T-helper 9 cell (primary cell): ENCODE data around the gene BCAR3.
"Not testable (repeated sequence)": the region's sequence is repeated elsewhere in the genome, so short reads cannot be mapped to it uniquely, and the experiment has no call there.

ENCODE experiments used
- DNase-seq: peaks from one replicate; pipeline ENCODE4 v3.0.0-alpha.2; 2020

BCAR3 gene

DNA sequence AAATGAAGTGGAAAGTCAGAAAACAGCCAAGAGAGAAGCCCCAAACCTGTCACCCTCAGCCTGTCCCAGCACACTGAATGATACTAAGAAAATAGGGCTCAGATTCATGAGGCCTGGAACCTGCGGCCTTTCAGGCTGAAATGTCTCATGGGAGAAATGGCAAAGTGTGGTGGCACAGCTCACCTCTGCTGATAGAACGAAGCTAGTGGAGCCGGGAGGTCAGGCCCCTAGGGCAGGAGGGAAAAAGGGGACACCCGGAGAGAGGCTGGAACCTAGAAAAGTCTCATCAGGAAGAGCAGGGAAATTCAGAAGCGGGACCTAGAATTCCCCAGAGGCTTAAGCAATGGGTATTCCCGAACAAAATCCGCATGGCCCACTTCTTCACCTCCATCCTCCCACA is 107.1 kb downstream of the BCAR3 start:
- no peak for DNase-seq

DNA sequence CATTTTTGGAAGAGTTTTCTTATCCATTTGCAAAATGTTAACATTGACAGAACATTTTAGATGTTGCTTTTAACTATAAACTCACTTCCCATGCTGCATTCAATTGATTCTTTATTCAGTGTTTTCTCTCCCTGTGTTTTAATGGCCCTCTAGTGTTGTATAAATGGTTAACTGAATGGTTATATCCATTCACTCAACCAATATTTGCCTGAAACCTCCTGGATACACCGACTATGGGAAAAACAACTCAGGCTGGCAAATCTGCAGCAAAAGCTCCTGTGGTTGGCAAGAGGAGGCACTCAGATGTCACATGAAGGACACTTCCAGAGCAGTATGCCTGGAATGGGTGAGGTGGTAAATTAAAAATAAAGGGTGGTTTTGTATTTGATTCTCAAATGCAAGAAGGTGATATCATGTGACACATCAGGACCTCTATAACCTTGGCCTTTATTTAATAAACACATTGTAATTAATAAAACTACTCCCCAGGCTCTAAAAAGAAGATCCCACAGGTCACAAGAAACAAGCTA is 107.6 kb downstream of the BCAR3 start:
- DNase-seq: no peak

DNA sequence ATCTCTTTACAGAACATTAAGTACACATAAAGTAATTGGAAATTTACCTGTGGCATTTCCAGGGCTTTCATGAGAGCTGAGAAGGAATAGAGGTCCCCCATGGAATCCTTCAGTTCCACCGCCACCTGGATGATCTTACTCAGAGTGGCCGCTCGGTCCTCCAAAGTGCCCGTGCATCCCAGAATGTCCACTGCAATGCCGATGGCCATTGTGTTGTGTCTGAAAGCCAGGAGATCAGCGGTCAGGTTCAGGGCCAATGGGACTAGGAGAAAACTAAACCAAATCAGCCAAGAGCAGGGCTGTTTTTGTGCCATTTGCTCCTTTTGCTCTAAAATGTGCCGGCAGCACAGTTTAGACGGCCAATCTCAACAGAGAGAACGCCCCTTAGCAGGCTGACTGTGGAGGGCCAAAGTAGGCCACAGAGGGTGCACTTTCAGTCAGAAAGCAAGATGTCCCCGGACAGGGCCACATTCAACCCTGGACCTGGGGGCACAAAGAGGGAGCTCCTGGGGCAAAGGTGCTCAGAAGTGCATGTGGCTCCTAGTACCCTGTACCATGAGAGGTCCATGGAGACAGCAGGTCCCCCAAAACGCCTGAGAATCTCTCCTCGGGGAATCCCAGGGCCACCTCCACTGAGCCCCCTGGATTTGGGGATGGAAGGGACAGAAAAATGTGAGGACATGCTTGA is 109.9 kb downstream of the BCAR3 start:
- DNase-seq: no peak

DNA sequence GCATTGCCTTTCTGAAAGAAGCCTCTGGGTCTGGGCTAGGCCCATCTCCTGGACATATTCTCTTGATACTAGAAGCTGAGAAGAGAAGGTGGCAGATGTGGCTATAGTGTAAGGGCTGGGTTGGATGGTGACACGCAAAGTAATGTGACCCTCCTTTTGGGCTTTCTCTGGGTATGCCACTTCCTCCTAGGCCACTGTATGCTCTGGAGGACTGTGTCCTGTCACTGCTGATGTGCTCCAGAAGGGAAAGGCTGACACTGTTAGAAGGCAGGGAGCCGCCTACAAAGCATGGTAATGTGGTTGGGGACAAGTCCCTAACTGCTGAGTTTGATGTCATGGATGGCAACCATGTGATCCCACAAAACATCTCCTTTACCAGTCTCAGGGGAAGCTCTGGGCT is 112.1 kb downstream of the BCAR3 start:
- DNase-seq: no peak

DNA sequence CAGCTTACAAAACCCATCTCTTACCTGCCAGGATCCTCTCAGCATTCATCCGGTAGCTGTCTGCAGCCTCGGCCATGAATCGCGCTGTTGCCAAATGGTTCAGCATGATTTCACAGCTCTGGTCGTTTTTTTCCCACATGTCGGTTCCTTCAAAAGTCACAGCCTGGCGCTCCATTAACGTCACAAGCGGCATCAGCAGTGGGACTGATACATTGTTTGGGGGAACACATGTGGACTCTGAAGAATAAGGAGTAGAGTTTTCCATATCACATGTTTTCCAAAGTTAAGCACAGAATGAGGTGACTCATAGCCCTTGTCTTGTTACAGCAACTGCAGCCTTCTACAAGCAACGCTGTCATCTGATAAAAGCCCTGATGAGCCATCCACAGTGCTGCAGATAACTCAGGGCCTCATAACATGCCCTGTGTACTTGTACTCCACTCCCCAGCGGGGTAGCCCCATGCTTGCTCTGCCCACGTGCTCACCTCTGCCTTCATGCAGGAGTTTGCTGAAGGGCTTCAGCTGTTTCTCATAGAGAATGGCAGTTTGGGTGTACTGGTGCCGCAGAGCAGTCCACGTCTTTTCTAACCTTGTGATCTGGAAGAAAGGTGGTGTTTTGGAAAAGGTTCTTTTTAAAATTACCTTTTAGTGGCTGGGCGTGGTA is 114.2 kb downstream of the BCAR3 start:
- DNase-seq: no peak

DNA sequence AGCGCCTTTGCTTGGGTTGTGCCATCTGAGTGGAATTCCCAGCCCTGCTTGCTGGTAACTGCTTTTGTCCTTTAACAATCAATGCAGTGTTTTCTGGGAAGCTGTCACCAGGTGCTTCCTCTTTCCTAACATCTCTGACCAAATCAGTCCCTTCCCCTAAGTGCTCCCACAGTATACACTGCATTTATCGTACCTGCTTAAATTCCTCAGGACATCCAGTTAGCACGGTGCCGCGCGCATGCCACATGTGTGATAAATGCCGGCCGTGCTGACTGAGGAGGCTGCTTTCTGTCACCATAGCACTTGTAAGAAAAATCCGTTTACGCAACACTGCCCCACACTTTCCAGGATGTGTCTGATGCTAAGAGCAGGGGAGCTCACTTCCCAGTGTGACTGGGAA is 115.4 kb downstream of the BCAR3 start:
- no peak for DNase-seq

DNA sequence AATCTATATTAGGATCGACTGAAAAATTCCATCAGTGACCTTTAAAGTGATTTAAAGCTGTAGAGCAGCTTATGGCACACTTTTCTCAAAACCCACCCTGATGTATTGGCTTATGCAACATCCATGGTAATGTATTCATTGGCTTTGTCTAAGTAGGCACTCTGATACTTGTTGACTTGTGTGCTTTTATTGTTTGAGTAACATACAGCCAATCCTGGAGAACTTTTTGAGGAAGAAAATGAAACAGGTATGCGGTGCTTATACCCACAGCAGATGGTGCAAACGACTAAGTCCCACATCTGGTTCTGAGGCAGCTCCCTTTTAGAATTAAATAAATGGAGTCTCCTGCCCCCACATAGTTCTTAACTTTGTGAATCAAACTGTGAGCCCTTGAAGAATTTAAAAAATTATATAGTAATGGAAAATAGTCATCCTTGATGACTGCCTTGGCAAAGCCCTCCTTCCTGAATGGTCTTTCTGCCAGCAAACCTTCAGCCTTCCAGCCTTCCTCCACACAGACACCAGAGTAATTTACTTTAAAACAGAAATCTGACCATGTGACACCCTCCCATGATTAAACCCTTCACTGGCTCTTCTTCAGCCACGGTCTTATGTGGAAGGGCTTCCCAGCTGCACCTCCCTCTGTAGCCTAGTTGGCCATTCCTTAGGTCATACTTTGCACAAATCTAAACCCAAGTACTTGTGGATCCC is 116.0 kb downstream of the BCAR3 start:
- DNase-seq: no peak

DNA sequence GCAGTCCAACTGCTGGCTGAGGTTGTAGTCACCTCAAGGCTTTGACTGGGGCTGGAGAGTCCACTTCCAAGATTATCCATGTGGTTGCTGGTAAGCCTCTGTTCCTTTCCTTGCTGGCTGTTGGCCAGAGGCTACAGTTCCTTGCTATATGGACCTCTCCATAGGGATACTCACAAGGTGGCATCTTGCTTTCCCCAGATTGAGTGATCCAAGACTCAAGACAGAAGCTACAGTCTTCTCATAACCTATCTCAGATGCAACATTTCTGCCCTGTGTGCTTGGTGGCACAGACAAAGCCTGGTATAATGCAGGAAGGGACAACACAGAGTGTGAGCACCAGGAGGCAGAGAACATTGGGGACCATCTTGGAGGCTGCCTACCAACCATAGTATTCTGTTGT is 121.9 kb downstream of the BCAR3 start:
- no peak for DNase-seq

DNA sequence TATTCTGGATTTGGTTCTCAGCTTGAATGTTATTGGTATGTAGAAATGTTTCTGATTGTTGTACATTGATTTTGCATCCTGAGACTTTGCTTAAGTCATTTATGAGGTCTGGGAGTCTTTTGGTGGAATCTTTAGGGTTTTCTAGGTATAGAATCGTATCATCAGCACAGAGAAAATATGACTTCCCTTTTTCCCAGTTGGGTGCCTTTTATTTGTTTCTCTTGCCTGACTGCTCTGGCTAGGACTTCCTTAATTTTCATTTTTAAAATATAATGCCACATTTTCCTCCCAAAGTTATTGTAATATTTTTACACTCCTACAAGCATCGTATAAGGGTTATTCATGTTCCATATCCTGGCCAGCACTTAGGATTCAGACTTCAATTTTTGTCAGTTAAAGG is 122.6 kb downstream of the BCAR3 start:
- no peak for DNase-seq

DNA sequence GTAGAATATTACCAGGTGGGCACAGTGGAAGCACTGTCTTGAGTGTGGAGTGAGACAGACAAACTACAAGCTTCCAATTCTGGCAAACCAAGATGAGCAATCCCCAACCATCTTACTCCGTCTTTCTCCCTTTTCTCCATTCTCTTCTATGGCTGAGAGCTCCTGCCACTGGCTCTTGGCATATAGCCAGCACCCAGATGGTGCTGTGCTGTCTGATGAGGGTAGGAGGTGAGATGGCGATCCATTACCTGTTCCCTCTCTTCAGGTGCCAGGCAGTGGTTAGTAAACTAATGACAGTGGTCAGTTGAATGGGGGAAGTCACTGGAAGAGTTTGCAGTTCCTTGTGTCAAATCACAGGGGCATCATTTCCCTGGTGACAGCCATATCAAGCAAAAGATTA is 125.3 kb downstream of the BCAR3 start:
- DNase-seq: no peak

DNA sequence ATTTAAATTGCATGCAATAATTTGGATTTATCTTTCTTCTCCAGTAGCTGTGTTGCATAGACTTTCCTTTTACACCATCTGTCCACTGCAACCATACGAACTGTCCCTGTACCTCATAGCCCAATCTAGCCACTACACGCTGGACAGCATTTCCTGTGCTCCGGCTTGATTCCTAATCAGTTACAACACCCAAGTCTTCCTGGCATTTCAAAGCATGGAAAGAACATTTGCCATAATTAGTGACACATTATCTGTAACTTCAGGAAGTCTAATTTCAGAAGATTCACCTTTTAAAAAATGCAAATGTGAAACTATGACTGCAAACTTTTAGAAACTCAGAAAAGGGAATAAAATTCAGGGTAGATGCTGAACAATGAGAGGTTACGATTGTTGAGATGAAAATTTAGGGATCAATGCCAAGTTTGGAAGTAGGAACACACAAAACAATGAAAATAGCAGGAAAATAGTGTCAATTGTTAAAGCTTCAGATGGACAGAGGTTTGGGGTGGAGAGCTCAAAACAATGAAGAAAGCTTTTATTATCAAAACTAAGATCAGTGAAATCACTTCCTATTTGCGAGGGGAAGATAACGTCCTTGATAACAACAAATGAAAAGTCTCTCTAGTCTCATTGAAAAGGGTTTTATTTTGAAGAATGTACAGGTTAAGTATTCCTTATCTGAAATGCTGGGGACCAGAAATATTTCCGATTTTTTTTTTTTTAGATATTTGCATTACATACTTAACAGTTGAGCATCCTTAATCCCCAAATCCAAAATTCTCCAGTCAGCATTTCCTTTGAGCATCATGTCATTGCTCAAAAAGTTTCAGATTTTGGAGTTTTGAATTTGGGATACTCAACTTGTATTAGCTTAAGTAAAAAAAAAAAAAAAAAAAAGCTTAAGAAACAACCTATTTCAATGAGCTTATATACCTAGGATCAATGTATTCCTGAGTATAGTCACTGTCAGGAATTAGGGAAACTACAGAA is 126.5 kb downstream of the BCAR3 start:
- no peak for DNase-seq

DNA sequence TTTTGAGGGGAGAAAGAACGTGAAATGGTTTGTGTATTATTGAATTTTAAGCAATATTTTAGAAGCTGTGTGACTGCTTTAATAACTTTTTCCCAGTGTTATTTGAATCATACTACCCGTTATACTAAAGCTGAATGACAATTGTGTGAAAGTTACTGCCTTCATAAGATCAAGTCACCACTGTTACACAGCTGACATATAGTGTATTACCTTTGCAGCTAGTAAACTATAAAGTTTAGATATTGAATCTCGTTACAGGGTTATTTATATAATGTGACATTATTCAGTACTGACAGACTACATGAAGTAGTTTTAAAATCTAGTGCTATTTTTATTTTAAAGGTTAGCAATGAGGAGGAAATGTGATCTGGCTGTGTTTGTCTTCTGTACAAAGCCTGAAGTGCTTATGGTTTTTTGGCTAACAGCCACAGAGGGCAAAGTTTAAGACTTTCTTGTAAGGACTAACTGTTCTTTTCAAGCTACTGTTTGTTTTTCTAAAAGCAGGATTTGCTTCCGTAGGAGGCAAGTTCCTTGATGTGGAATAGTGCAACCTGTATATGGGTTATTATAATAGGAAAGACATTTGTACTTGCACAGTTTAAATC is 127.6 kb downstream of the BCAR3 start:
- DNase-seq: not testable (repeated sequence)

DNA sequence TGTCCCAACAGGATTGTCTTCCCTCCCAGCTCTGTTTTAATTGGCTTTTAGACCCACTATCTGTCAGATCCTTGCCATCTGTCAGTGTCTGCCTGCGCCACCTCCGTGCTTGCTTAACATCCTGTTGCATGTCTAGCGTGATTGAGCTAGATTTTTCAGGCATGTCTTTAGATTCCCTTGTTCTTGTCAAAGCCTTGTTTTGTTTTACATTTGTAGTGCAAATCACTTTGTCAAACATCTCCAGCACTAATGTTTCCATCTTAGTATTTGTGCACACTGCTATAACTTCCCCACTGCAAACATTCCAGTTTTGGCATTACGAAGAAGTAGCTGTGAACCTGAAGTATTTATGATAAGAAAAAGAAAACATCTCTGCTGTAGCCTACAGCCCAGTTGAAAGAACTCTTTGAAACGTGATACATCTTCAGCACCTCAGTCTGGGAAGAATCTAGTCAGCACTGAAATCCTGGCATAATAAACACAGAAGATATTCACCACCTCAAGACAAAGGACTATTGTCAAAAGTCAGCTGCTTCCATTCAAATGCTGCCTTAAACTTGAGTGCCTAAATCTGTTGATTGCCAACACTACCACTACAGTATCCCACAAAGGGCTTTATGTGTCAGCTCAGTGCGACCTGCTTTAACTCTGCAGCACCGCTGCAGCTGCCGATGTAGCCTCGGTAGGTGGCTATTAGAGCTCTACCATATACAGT is 128.7 kb downstream of the BCAR3 start:
- no peak for DNase-seq

DNA sequence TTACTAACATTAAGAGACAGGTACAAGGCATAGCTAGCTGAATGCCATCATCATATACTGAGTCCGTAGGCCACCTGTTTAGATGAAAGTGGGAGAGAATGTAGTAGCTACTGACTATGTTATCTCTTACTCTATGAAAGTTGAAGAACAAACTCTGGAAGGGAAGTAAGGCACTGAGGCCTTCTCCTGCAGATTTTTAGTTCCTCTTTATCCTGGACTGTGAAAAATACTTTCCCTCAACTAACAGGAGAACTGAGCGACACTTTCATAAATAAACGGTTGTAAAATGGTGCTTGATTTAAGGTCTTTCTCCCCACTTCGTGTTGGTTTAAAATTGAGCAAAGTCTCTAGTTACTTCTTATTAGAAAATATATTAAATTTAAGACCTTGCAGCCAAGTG is 131.8 kb downstream of the BCAR3 start:
- no peak for DNase-seq

DNA sequence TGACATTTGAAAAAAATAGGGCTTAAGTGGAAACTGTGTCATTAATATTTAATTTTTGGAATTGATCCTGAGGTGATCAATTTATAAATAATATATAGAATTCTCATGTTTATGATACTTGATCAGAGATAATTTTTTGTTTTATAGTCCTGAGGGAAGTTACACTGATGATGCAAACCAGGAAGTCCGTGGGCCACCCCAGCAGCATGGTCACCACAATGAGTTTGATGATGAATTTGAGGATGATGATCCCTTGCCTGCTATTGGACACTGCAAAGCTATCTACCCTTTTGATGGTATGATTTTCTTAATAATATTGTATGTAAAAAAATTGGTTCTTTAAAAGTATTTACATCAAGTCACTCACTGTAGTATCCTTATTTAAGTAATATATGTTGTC is 132.5 kb downstream of the BCAR3 start:
- DNase-seq: no peak

DNA sequence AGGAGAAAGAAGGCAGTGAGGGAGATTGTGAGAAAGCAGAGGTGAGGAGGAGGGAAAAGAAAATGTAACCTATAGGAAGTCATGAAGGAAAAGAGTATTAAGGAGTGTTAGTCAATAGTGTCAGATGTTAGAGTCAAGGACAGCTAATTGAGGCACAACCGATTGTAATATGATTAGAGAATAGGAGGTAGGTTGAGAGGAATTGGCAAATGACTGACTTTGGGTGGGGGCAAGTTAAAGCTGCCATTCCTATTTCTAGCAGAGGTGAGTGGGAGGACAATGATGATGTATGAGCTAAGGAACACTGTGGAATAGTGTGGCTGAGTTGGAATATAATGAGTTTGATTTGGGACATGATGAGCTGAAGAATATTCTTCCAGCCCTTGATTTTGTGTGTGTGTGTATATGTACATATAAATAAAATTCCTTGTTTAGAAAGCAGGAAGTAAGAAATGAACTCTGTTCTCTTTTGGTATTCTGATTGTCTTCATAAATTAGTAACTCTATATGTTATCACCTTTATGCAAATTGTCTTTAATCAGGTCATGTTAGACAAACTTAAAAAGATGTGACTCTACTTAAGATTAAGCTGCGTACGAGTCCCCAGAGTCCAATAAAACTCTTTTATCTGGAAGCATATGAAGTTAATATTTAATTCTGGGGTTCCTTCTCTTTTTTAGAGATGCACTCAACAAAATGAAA is 135.3 kb downstream of the BCAR3 start:
- no peak for DNase-seq

DNA sequence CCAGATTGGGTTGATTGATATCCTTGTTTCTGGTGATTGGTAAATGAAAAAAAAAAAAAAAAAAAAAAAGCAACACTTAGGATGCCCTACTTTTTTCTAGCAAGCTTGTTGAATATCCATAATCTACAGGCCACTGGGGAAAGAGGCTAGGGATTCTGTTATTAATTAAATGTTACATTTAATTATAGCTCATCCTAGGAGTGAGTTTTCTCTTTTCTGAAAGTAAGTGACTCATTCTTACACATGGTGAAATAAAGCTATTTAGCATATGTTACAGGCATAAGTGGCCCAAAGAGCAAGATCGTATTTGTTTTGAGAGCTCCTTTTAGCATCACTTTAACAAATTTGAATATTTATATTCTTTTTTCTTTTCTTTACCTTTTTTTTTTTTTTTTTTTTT is 139.2 kb downstream of the BCAR3 start:
- DNase-seq: no peak

DNA sequence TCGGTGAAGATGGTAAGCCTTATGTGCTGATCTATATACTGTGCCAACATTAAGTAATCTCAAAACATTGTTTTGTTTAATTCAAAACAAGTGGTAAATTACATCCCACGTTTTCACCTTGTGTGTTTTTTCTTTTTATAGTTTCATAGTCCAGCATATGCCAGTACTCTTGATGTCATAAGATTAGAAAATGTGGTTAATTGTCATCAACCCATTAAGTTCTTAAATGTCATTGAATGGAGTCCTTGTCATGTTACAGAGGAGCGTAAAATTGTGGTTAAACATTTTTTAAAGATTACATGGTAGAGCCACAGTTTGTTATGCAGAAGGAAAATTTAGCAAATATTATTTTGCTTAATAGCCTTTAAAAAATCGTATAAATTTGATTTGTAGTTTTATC is 140.6 kb downstream of the BCAR3 start:
- no peak for DNase-seq

DNA sequence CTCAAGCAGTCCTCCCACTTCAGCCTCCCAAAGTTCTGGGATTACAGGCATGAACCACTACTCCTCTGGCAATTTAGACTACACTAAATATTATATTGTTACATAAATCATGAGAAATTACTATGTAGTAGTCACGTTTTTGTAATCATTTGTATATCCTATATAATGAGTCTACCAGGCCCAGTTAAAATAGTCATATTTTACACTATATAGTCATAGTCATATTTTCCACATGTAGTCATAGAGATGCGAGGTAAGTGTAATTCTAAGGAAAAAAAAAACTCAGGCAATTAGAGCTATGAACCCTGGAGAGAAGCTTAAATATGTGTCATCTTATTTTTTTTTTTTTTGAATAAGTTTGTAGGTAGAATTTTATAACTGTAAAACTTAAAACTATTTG is 143.7 kb downstream of the BCAR3 start:
- DNase-seq: no peak

DNA sequence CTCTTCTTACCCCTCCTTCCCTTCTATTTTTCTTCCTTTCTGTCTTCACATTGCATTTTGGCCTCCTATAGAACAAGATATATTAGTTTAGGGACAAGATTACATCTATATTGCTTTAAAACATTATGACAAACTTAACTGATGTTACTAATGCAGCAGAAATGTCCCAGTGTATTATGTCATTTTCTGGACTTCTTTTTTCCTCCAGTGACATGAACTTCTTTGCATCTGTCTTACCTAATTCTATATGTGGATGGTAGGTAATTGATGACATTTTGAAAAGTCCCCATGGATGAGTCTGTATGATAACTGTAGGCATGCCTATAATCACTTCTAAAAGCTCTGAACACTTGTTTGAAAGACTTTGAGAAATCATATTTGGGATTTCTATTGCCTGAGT is 144.2 kb downstream of the BCAR3 start:
- no peak for DNase-seq

DNA sequence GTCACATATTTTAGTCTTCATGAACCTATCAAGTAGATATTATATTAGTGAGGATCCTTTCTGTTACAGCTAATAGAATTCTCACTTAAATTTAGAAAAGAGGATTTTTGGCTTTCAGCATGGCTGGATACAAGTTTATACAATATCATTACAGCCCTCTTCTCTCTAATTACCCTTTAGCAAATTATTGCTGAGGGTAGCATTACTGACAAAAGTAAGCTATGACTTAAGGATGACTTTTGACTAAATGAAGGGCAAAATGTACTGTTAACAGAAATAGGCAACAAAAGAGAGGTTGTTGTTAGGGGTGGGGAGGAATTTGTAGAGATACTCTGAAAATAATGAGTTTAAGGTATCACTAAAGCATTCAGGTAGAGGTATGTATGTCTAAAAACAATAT is 148.0 kb downstream of the BCAR3 start:
- DNase-seq: no peak
